Measurements from ENCODE around the gene APOLD1.

Gene APOLD1

DNA sequence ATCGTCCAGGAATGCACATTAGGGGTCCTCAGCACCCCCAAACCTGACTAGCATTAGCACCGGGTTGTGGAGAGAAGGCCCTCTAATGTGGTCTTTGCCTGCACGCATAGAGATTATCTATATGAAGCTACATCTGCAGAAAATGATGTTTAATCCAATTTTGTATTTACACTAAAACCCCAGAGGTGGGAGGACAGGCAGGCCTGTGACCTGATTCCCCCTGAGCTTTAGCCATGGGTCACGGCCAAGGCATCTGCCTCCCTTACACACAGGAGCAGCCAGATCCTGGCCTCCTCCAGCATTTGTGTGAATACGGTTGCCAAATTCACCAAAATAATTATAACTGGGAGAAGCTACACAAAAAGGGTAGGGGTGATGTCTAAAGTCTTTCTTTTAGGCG, 7.0 kb downstream of the APOLD1 start:
- H3K4me3 ChIP-seq (ENCODE audit: low read length), result no peak overlapping the region
- no peak for DNase-seq (ENCODE audit: low read depth)
- no peak for TF ChIP-seq CTCF (IDR thresholded peaks at IDR 0.05; ENCODE audit: insufficient read depth, low read depth, low read length, missing control alignments)

- peak; percentile 40 for DNase-seq (ENCODE audit: low read depth)
- no peak for TF ChIP-seq CTCF (IDR thresholded peaks at IDR 0.05; ENCODE audit: insufficient read depth, low read depth, low read length, missing control alignments)
- H3K4me3 ChIP-seq (ENCODE audit: low read length), result no peak overlapping the region
These were observed 9.2 kb downstream of the APOLD1 start for GRCh38 chr12:12794686-12795085.

DNA sequence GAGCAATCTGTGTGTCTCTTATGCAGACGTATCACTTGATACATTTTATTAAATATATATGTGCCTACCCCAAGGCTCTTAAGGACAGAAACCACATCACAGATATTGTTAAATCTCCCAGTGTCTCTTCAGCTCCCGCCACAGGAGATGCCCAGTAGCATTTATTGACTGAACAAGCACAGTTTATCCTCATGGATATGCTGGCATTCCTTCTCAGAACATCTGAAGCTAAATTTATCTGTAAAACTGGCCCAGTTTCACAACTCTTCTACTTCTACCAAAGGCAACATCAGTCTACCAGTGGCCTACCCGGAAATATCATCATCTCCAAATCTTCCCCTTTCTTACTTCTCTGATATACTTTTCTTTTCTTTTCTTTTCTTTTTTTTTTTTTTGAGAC, 10.7 kb downstream of the APOLD1 start:
- TF ChIP-seq CTCF (IDR thresholded peaks at IDR 0.05; ENCODE audit: insufficient read depth, low read depth, low read length, missing control alignments), result no peak
- no peak for DNase-seq (ENCODE audit: low read depth)
- H3K4me3 ChIP-seq (ENCODE audit: low read length), result no peak overlapping the region

GRCh38 chr12:12796928-12797793, 11.7 kb downstream of the APOLD1 start:
- no peak for TF ChIP-seq CTCF (IDR thresholded peaks at IDR 0.05; ENCODE audit: insufficient read depth, low read depth, low read length, missing control alignments)
- H3K4me3 ChIP-seq (ENCODE audit: low read length), result no peak overlapping the region
- DNase-seq (ENCODE audit: low read depth), result no peak

DNA sequence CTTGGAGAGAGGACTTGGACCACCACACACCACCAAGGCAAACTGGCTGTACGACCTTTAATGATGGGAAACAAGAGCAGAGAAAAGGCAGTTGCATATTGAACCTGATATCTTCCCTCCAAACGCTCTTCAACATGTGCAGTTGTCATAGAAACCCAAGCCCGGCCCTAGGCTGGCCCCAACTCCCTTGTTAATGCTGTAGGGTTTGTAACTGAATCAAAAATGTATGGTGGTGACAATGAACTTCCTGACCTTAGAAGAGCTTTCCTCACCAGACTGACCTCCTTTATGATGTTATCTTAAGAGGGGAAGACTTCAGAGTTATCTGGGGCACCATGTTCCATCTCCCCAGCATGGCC, 12.3 kb downstream of the APOLD1 start:
- no peak overlapping the region for H3K4me3 ChIP-seq (ENCODE audit: low read length)
- DNase-seq (ENCODE audit: low read depth), result no peak
- no peak for TF ChIP-seq CTCF (IDR thresholded peaks at IDR 0.05; ENCODE audit: insufficient read depth, low read depth, low read length, missing control alignments)

DNA sequence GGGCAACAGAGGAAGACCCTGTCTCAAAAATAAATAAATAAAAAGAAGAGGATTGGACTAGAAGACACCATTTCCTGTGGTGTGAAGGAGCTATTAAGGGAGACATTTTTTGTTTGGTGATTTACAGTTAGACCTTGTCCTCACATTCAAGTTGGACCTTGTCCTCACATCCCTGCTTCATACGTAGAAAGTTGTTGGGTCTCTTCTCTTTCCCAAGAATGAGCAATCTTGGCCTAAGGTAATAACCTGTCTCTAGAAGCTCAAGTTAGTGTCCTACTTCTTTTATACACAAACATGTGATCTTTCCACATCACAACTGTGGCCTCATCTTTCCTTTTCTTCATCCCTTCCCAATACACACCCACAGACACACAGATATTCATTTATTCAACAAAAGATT, 13.0 kb downstream of the APOLD1 start:
- peak; percentile 64 for DNase-seq (ENCODE audit: low read depth)
- H3K4me3 ChIP-seq (ENCODE audit: low read length), result no peak overlapping the region
- no peak for TF ChIP-seq CTCF (IDR thresholded peaks at IDR 0.05; ENCODE audit: insufficient read depth, low read depth, low read length, missing control alignments)
